ENCODE measurements around the gene FUT8. TPM values are rescaled to one million over a fixed set of nuclear protein-coding genes. Genes with fewer than 3 reads are reported as not detected.

The FUT8 gene
- total RNA-seq, 4 donors from 2014 or later = 7.9 to 27.5 (median 12.8) TPM

DNA sequence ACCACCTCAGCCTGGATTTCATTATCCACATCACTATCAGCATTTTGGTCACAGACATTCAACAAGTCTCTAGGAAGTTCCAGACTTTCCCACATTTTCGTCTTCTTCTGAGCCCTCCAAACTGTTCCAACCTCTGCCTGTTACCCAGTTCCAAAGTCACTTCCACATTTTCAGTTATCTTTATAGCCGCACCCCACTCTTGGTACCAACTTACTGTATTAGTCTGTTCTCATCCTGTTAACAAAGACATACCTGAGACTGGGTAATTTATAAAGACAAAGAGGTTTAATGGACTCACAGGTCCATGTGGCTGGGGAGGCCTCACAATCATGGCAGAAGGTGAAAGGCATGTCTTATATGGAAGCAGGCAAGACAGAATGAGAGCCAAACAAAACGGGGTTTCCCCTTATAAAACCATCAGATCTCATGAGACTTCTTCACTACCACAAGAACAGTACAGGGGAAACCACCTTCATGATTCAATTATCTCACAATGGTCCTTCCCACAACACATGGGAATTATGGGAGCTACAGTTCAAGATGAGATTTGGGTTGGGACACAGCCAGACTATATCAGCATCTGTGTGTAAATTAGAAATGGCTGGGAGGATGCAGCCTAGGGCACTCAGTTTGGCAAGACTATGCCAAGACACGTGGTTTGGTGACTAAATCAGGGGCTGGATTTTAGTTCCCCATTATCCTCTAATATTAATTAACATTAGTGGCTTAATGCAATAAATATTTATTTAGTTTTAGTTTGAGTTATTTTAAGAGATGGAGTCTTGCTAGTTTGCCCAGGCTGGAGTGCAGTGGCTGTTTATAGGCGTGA lies 16.2 kb upstream of the FUT8 start:
- in situ Hi-C loops (cut with MboI; ENCODE audit: low pct_ligation_motif_present in 1 of 4, low pct_unique_long_range_greater_than_20kb in 1 of 4, low sequenced_read_pairs in 3 of 4) (loop anchor here in 1 of 4 donors (25.0 kb wide), 1 partner anchor 409 kb away; the partner anchor contains the start of gene FNTB), intact Hi-C loops (cut with DNase I; ENCODE audit: low total_unique reads) (no loop called here)
- Histone ChIP-seq H3K9me3 (peaks cover 15 to 17% of the 10 kb centered on the region in 2 donors), H3K27me3 (no peaks in the 10 kb centered on the region), H3K27ac (no peak overlapping the region), H3K4me1 (no peaks in the 10 kb centered on the region), H3K36me3 (no peaks in the 10 kb centered on the region), H3K4me3 (no peak overlapping the region)
- TF ChIP-seq POLR2AphosphoS5 (IDR thresholded peaks at IDR 0.05) (no peak), EP300 (IDR thresholded peaks at IDR 0.05; ENCODE audit: low read depth) (no peak), CTCF (IDR thresholded peaks at IDR 0.05) (no peak), POLR2A (IDR thresholded peaks at IDR 0.05) (no peak)
- DNase-seq = no peak
- 65 to 89% methylated on average over 3 to 5 of the region's 5 CpGs for WGBS, 2 donors (ENCODE audit: low coverage in 1 of 2)

DNA sequence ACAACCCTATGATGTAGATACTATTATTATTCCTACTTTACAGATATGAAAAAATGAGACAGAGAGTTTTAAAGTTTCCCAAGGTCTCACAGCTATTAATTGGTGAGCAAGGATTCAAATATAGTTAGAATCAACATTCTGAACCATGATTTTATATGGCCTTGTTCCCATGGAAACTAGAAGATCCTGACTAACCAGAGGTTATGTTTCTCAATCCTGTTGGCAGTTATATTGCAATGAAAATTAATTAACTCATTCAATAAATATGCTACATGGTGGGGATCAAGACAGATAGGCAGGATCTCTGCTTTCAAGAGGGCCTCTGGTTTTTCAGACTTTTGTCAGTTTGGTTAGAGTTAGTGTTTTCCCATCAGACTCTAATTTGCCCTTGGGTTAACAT lies 9.3 kb upstream of the FUT8 start:
- no peak for TF ChIP-seq EP300 (IDR thresholded peaks at IDR 0.05; ENCODE audit: low read depth)
- TF ChIP-seq POLR2AphosphoS5 (IDR thresholded peaks at IDR 0.05) = no peak
- TF ChIP-seq POLR2A (IDR thresholded peaks at IDR 0.05) = no peak
- TF ChIP-seq CTCF (IDR thresholded peaks at IDR 0.05) = no peak
- in situ Hi-C loops (cut with MboI; ENCODE audit: low pct_ligation_motif_present in 1 of 4, low pct_unique_long_range_greater_than_20kb in 1 of 4, low sequenced_read_pairs in 3 of 4) = loop anchor here (10.0 to 25.0 kb wide), 5 partner anchors 178 to 659 kb away; no protein-coding TSS in a partner anchor
- H3K36me3 ChIP-seq = no peaks in the 10 kb centered on the region
- H3K4me3 ChIP-seq = no peak overlapping the region
- intact Hi-C loops (cut with DNase I; ENCODE audit: low total_unique reads) = no loop called here
- no peaks in the 10 kb centered on the region for H3K9me3 ChIP-seq
- no peaks in the 10 kb centered on the region for H3K27me3 ChIP-seq
- peaks cover 0 to 7% (median 0%) of the 10 kb centered on the region in 4 donors for H3K4me1 ChIP-seq
- no peak overlapping the region for H3K27ac ChIP-seq
- no peak for DNase-seq

GRCh38 chr14:65408113-65408512 lies 4.4 kb upstream of the FUT8 start:
- Histone ChIP-seq H3K4me3 (no peak overlapping the region), H3K4me1 (peaks cover 0 to 11% (median 2%) of the 10 kb centered on the region in 4 donors), H3K27me3 (no peaks in the 10 kb centered on the region), H3K9me3 (no peaks in the 10 kb centered on the region), H3K27ac (no peak overlapping the region), H3K36me3 (no peaks in the 10 kb centered on the region)
- WGBS, 2 donors (ENCODE audit: low coverage in 1 of 2) = 93% methylated on average over 3 of the region's 3 CpGs
- intact Hi-C loops (cut with DNase I; ENCODE audit: low total_unique reads) = no loop called here
- TF ChIP-seq CTCF (IDR thresholded peaks at IDR 0.05) (no peak), POLR2AphosphoS5 (IDR thresholded peaks at IDR 0.05) (no peak), POLR2A (IDR thresholded peaks at IDR 0.05) (no peak), EP300 (IDR thresholded peaks at IDR 0.05; ENCODE audit: low read depth) (no peak)
- no peak for DNase-seq
- in situ Hi-C loops (cut with MboI; ENCODE audit: low pct_ligation_motif_present in 1 of 4, low pct_unique_long_range_greater_than_20kb in 1 of 4, low sequenced_read_pairs in 3 of 4) = loop anchor here (10.0 to 25.0 kb wide), 5 partner anchors 183 to 654 kb away; no protein-coding TSS in a partner anchor

DNA sequence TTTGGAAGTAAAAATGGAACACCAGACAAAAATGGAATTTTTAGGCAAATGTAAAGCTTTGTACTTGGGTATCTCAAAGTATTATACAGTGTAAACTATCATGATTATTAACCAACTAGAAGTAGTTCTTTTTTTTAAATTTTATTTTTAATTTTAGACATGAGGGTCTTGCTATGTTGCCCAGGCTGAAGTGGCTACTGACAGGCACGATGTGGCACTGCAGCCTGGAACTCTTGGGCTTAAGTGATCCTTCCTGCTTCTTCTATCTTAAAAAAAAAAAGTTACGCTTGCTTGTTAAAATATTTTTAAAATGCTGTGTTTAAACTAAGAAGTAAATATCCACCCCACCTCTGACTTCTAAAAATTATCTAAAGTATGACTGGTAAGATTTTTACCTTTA lies 1.9 kb upstream of the FUT8 start:
- Histone ChIP-seq H3K4me3 (no peak overlapping the region), H3K27ac (peak overlapping the region in 3 of 4 donors; percentile 89 to 98 (median 94))
- intact Hi-C loops (cut with DNase I; ENCODE audit: low total_unique reads) = loop anchor here (5.0 kb wide), 1 partner anchor 412 kb away; no protein-coding TSS in a partner anchor

More for the DNA sequence above, 1.9 kb upstream of the FUT8 start:
- H3K27me3 ChIP-seq = no peaks in the 10 kb centered on the region
- in situ Hi-C loops (cut with MboI; ENCODE audit: low pct_ligation_motif_present in 1 of 4, low pct_unique_long_range_greater_than_20kb in 1 of 4, low sequenced_read_pairs in 3 of 4) = loop anchor here (10.0 to 25.0 kb wide), 5 partner anchors 198 to 652 kb away; no protein-coding TSS in a partner anchor
- H3K4me1 ChIP-seq = peaks cover 0 to 21% (median 7%) of the 10 kb centered on the region in 4 donors
- H3K9me3 ChIP-seq = no peaks in the 10 kb centered on the region
- 96 to 100% methylated on average over 2 of the region's 2 CpGs for WGBS, 2 donors (ENCODE audit: low coverage in 1 of 2)
- DNase-seq = no peak
- no peaks in the 10 kb centered on the region for H3K36me3 ChIP-seq
- TF ChIP-seq POLR2AphosphoS5 (IDR thresholded peaks at IDR 0.05) = no peak
- no peak for TF ChIP-seq CTCF (IDR thresholded peaks at IDR 0.05)
- TF ChIP-seq EP300 (IDR thresholded peaks at IDR 0.05; ENCODE audit: low read depth) = no peak
- no peak for TF ChIP-seq POLR2A (IDR thresholded peaks at IDR 0.05)
